Measurements from ENCODE around the gene APBA2. TPM values are rescaled to one million over a fixed set of nuclear protein-coding genes. Genes with fewer than 3 reads are reported as not detected.

The APBA2 gene
- total RNA-seq, 1 donor = 4.7 TPM

DNA sequence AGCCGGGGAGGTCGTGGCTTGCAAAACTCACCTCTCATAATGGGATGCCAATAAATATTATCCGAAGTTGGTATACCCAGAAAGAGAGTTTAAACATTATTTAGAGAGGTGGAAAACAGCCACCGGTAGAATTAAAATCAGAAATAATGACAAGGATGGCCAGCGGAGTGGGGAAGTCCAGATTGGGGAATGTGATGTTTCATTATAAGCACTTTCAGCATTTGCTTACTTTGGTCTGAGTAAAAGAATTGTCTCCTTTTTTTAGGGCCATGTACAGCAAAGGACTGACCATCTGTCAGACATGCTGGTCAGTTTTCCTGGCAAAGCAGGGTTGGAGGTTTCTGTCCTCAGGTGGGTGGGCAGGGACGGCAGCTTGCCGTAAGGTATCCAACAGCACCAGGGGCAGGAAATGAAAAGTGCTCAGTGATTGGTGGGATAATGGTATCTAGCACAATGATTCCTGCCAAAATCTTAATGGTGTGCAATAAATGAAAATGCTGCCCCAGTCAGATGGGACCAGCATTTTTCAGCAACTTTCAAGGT is 24.3 kb downstream of the APBA2 start:
- H3K4me3 ChIP-seq (ENCODE audit: low read depth, low read length) = no peak overlapping the region
- no peak for DNase-seq (ENCODE audit: low read depth)
- TF ChIP-seq, protein P1, sequence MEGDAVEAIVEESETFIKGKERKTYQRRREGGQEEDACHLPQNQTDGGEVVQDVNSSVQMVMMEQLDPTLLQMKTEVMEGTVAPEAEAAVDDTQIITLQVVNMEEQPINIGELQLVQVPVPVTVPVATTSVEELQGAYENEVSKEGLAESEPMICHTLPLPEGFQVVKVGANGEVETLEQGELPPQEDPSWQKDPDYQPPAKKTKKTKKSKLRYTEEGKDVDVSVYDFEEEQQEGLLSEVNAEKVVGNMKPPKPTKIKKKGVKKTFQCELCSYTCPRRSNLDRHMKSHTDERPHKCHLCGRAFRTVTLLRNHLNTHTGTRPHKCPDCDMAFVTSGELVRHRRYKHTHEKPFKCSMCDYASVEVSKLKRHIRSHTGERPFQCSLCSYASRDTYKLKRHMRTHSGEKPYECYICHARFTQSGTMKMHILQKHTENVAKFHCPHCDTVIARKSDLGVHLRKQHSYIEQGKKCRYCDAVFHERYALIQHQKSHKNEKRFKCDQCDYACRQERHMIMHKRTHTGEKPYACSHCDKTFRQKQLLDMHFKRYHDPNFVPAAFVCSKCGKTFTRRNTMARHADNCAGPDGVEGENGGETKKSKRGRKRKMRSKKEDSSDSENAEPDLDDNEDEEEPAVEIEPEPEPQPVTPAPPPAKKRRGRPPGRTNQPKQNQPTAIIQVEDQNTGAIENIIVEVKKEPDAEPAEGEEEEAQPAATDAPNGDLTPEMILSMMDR (IDR thresholded peaks at IDR 0.05; ENCODE audit: insufficient read depth, low read depth, low read length) = no peak

DNA sequence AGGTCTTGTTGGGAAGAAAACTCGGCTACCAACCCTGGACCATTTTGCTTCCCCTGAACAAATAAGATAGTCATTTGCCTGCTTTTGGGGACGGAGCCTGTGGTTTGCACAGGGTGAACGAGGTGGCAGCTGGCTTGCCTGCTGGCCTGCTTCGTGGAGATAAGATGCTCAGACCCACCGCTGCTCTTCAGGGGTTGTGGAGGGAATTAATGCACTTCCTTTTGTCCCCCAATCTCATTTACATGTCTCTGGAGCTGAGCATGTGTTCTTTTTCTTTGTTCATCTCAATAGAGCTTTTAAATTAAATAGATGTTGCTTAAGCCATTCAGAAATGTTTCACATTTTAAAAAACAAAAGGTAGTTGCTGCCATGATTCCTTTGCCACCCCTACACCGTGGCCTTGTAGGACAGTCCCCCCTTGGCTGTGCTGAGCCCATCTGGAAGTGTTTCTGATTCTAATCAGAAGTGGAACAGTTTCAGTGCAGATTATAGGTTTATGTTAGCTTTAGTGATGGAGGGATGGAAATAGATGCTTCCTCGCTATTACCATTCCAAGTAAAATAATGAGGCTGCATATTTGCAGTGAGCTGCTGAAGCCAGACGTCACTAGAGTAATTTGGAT is 25.6 kb downstream of the APBA2 start:
- TF ChIP-seq, protein P1 (IDR thresholded peaks at IDR 0.05; ENCODE audit: insufficient read depth, low read depth, low read length) = no peak
- DNase-seq (ENCODE audit: low read depth) = no peak
- no peak overlapping the region for H3K4me3 ChIP-seq (ENCODE audit: low read depth, low read length)

DNA sequence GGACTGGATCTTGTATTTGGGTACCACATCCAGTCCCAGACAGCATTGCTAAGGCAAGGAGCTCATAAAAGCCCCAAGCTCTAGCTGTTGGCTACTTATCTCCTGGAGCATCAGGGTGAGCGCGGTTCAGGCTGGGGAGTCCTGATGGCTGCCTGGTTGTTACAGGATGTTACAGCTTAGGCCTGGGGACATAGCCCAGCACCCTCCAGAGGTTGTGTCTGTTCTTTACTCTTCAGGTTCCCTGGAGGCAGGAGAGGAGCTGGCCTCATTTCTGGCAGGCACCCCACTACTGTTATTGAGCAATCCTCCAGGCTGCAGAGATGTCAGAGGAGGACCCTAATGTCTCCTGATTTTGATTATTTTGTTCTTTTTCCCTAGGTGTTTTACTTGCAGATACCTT is 26.6 kb downstream of the APBA2 start:
- TF ChIP-seq, protein P1 (IDR thresholded peaks at IDR 0.05; ENCODE audit: insufficient read depth, low read depth, low read length) = no peak
- no peak overlapping the region for H3K4me3 ChIP-seq (ENCODE audit: low read depth, low read length)
- DNase-seq (ENCODE audit: low read depth) = peak; percentile 25

DNA sequence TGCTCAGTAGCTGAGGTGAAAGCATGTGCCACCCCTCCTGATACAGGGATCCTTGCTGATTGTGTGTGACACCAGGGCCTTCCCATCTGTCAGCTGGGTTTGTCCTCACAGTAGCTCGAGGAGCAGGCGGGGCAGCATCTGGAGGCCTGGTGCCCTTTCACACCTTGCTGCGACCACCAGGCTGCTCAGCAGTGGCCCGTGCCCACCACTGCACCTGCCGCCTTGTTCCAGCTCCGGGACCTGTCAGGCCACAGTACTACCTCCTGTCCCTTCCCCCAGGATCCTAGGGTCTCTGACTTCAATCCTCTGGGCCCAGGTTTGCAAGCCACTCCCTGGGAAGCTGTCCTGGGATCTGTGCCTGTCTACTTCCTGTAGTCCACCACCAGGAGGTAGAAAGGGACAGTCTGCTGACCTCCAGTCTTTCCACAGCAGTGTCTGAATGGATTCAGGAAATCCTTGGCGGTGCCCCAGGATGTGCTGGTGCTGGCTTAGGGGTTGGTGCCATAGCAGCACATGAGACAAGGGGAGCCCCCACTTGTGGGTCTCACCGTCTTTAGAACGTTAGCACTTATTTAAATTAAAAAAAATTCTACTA is 27.5 kb downstream of the APBA2 start:
- H3K4me3 ChIP-seq (ENCODE audit: low read depth, low read length) = no peak overlapping the region
- TF ChIP-seq, protein P1 (IDR thresholded peaks at IDR 0.05; ENCODE audit: insufficient read depth, low read depth, low read length) = peak; percentile 35
- DNase-seq (ENCODE audit: low read depth) = no peak

DNA sequence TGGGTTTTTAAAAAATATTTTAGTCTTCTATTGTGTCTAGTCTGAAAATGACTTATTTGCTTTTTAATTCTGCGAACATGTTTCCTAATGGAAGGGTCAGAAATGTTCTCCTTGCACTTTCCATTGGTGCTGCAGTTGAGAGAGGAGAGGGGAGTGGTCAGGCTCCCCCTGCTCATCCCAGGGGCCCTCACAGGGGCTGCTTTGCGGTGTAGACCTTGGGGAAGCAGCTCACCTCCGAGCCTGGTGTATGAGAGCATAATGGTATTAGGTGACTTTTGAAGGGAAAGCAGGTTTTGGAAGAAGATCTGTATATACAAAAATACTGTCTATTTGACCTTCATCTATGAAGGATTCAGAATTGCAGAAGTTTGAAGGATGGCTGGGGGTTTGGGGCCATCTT is 28.3 kb downstream of the APBA2 start:
- H3K4me3 ChIP-seq (ENCODE audit: low read depth, low read length) = no peak overlapping the region
- TF ChIP-seq, protein P1 (IDR thresholded peaks at IDR 0.05; ENCODE audit: insufficient read depth, low read depth, low read length) = no peak
- DNase-seq (ENCODE audit: low read depth) = no peak

DNA sequence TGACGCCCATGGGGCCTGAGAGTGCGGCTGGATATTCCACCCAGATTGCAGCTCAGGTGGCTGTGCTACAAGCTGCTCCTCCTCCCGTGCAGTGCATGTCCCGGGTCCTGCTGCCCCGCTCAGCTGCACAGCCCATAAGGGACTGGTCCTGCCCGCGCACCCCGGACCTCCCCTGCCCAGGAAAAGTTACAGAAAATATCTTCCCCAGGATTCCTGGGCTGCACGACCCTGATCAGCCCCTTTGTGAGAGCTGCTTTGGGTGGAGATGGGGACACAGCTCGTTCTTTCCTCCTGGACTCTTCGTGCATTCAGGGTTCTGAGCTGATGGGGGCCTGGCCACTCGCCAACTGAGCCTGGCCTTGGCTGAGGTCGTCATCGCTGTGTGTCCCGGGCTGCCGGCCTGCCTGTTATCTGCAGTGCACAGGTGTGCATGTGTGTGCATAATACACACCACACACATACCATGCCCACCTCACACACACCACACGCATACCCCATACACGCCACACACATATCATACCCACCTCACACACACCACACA is 28.8 kb downstream of the APBA2 start:
- H3K4me3 ChIP-seq (ENCODE audit: low read depth, low read length) = no peak overlapping the region
- TF ChIP-seq, protein P1 (IDR thresholded peaks at IDR 0.05; ENCODE audit: insufficient read depth, low read depth, low read length) = no peak
- no peak for DNase-seq (ENCODE audit: low read depth)
